Suprapubic skin (tissue), 3 donors: ENCODE data around the gene IFITM1.

Experiments used
- CTCF ChIP-seq, 2 donors: fragments of 200-600 bp in 1 of 2; fragments of 450-650 bp in 1 of 2; sonication (generic) in 1 of 2; IDR thresholded peaks; one replicate each; pipeline ENCODE4 v1.5.1; 2016 to 2019; ENCODE audit warnings: antibody characterized with exemption in 2 of 2, mild to moderate bottlenecking in 1 of 2, moderate library complexity in 1 of 2
- EP300 ChIP-seq: sonication (generic); formaldehyde crosslinking; IDR thresholded peaks from one replicate; pipeline ENCODE4 v1.6.1; 2017; ENCODE audit warnings: antibody characterized with exemption

- TF ChIP-seq CTCF (IDR thresholded peaks at IDR 0.05) = no peak
- no peak for TF ChIP-seq EP300
Observed at GRCh38 chr11:294780-295179, 19.1 kb upstream of the IFITM1 start.
